HepG2 (cell line): ENCODE results near the gene RGL3. TPM values are rescaled to one million over a fixed set of nuclear protein-coding genes. Genes with fewer than 3 reads are reported as not detected.

Experiments used
- ATAC-seq: fragments of 200-7000 bp; cut with Tn5 transposase; 3 replicates; pipeline ENCODE4 v1.9.1; 2020; ENCODE audit warnings: mild to moderate bottlenecking, moderate library complexity
- BruUV-seq: library from RNA; stranded (reverse); fragments of 400-500 nt; replicated peaks from 2 replicates; lab custom pipeline; 2021; lab: Mats Ljungman, UMichigan
- CTCF ChIA-PET: fragments of 300-600 bp; formaldehyde crosslinking; extraction: SDS; loops from one replicate; lab custom pipeline; 2021; ENCODE audit warnings: low total read pairs, inconsistent platforms, low intra/inter-chr PET ratio; lab: Yijun Ruan, JAX
- POLR2A ChIA-PET: fragments of 350-600 bp; sonication (Branson Sonifier 250); formaldehyde crosslinking; loops from one replicate; lab custom pipeline; 2020; ENCODE audit warnings: antibody characterized with exemption, inconsistent platforms; lab: Yijun Ruan, JAX
- DNase-seq: peaks from one replicate; pipeline ENCODE4 v3.0.0-alpha.2; 2015; ENCODE audit warnings: low spot score
- FAIRE-seq: peaks from 3 replicates; lab custom pipeline; 2011; peaks lifted over from hg19 to GRCh38; lab: Jason Lieb, UNC
- H2AFZ ChIP-seq: one replicate; pipeline ENCODE4 v1.6.1; 2011; ENCODE audit warnings: low read length, inconsistent platforms
- H3K27ac ChIP-seq: fragments of 300-600 bp; 3 replicates; pipeline ENCODE4 v1.8.0; 2011; ENCODE audit warnings: mixed run types, mild to moderate bottlenecking, mixed read lengths, low read length, inconsistent platforms; ENCODE audit not compliant: insufficient read depth; ENCODE audit errors: extremely low read length
- H3K27me3 ChIP-seq, 2 experiments: fragments of 200-600 bp in 1 of 2; 2 replicates in 1 of 2; 3 replicates in 1 of 2; pipeline versions ENCODE4 v1.6.0 to v1.8.0; 2011; ENCODE audit warnings: low read length in 2 of 2, mild to moderate bottlenecking in 2 of 2, moderate library complexity in 2 of 2, inconsistent platforms in 1 of 2; ENCODE audit not compliant: insufficient read depth in 2 of 2, control insufficient read depth in 1 of 2
- H3K36me3 ChIP-seq, 2 experiments: fragments of 200-600 bp in 1 of 2; replicated peaks in 1 of 2; 2 replicates in 1 of 2; 3 replicates in 1 of 2; pipeline versions ENCODE4 v1.5.1 to v1.8.0; 2011; ENCODE audit warnings: low read length in 2 of 2, inconsistent platforms in 1 of 2; ENCODE audit not compliant: insufficient read depth in 2 of 2, control insufficient read depth in 1 of 2
- H3K4me1 ChIP-seq: 2 replicates; pipeline ENCODE4 v1.5.1; 2012; ENCODE audit warnings: low read length, inconsistent platforms; ENCODE audit not compliant: insufficient read depth
- H3K4me2 ChIP-seq: 2 replicates; pipeline ENCODE4 v1.6.0; 2011; ENCODE audit warnings: low read depth, low read length, inconsistent platforms
- H3K4me3 ChIP-seq, 3 experiments: fragments of 200-600 bp in 1 of 3; sonication (generic), shearing (Covaris generic) in 1 of 3; replicated peaks in 1 of 3; 2 replicates each; pipeline ENCODE4 v1.5.1; 2011 to 2016; ENCODE audit warnings: low read length in 3 of 3, inconsistent platforms in 2 of 3, low read depth in 2 of 3, mild to moderate bottlenecking in 2 of 3, control low read depth in 1 of 3, mixed read lengths in 1 of 3; ENCODE audit not compliant: insufficient read depth in 1 of 3
- H3K79me2 ChIP-seq: one replicate; pipeline ENCODE4 v1.6.1; 2011; ENCODE audit warnings: low read length, inconsistent platforms; ENCODE audit not compliant: insufficient read depth
- H3K9ac ChIP-seq: 2 replicates; pipeline ENCODE4 v1.6.0; 2011; ENCODE audit warnings: mild to moderate bottlenecking, low read depth, low read length, inconsistent platforms; ENCODE audit not compliant: insufficient read depth
- H3K9me3 ChIP-seq: 2 replicates; pipeline ENCODE4 v1.5.1; 2012; ENCODE audit warnings: mild to moderate bottlenecking, low read length
- H4K20me1 ChIP-seq: 2 replicates; pipeline ENCODE4 v1.6.0; 2011; ENCODE audit warnings: inconsistent platforms, mild to moderate bottlenecking, low read length, moderate library complexity; ENCODE audit not compliant: insufficient read depth
- BCLAF1 ChIP-seq: fragments of 450-650 bp; IDR thresholded peaks from 2 replicates; pipeline ENCODE4 v1.6.1; 2017; ENCODE audit warnings: mild to moderate bottlenecking
- RBFOX2 ChIP-seq: fragments of 200-400 bp; formaldehyde crosslinking; IDR thresholded peaks from 2 replicates; pipeline ENCODE4 v1.6.1; 2017; ENCODE audit warnings: low read depth, mild to moderate bottlenecking, low read length
- WGBS: methylation state at CpG from one replicate; pipeline ENCODE4 v1.1.6; 2017; ENCODE audit warnings: low lambda C conversion rate; 5-methylcytosine and 5-hydroxymethylcytosine counted together
- in situ Hi-C: cut with HindIII; loops from 2 replicates; pipeline ENCODE4 v1.10.0; 2017; ENCODE audit warnings: low pct_unique_long_range_greater_than_20kb; ENCODE audit not compliant: extremely low pct_ligation_motif_present
- intact Hi-C: fragments of 100-400 bp; cut with micrococcal nuclease; formaldehyde crosslinking; loops from one replicate; pipeline ENCODE4 v1.10.0; 2022; ENCODE audit not compliant: unreplicated experiment
- polyA plus RNA-seq, 8 experiments: library from polyadenylated mRNA; depleted of rRNA in 3 of 8; stranded (reverse) in 7 of 8; unstranded in 1 of 8; fragments of >200 nt; fragmentation: Illumina TruSeq in 4 of 8; extraction: Trizol in 4 of 8; gene quantifications; 2 replicates each; pipeline versions ENCODE4 v1.2.1 to v1.2.3, GENCODE V29; 2011 to 2016; ENCODE audit warnings: low read depth in 4 of 8, missing spikeins in 1 of 8, mixed read lengths in 1 of 8; ENCODE audit not compliant: insufficient read depth in 1 of 8
- total RNA-seq, 5 experiments: library from RNA; depleted of rRNA; stranded (reverse); fragments of >200 nt; fragmentation: Illumina TruSeq; extraction: Trizol; gene quantifications; 2 replicates each; pipeline ENCODE4 v1.2.3, GENCODE V29; 2016; ENCODE audit warnings: low read depth in 1 of 5

RGL3 gene
- total and polyA plus RNA-seq, 2 of the 13 experiments (the other 11 are each of a cell fraction or from before 2014, with no cell fraction given) = 4.2 to 7.6 TPM

GRCh38 chr19:11447347-11448262, 28.5 kb upstream of the RGL3 start:
- Histone ChIP-seq H3K27me3 (no peaks in the 10 kb centered on the region), H3K9ac (no peak overlapping the region), H3K9me3 (no peaks in the 10 kb centered on the region), H3K4me2 (no peak overlapping the region), H4K20me1 (peaks cover 6% of the 10 kb centered on the region; the same call in 1 of the 2 replicates), H2AFZ (no peak overlapping the region), H3K4me3 (no peak overlapping the region), H3K27ac (no peak overlapping the region), H3K36me3 (peaks cover 17 to 47% of the 10 kb centered on the region in 2 experiments; a peak in 4 of 5 replicates), H3K79me2 (no peaks in the 10 kb centered on the region), H3K4me1 (no peaks in the 10 kb centered on the region)
- TF ChIP-seq BCLAF1 (no peak), RBFOX2 (peak; percentile 49; the same call in 1 of the 2 replicates)
- intact Hi-C loops (loop anchor here (2.0 to 10.0 kb wide), 2 partner anchors 69 to 153 kb away; partner anchors contain the start of gene TSPAN16), in situ Hi-C loops (no loop called here)
- 97% methylated on average over 25 of the region's 35 CpGs for WGBS
- no TSS peak for BruUV-seq
- CTCF ChIA-PET = interaction anchor here (1.0 to 1.5 kb wide), 5 partner anchors 66 to 154 kb away, joined by 3 to 10 read pairs (median 8); partner anchors contain the start of gene TSPAN16
- no peak for DNase-seq
- POLR2A ChIA-PET = no interaction called here
- ATAC-seq = no peak
- no peak for FAIRE-seq
